HPDE6-E6E7 (cell line): ENCODE measurements around the gene GSC.
"Not testable (repeated sequence)": the region's sequence is repeated elsewhere in the genome, so short reads cannot be mapped to it uniquely, and the experiment has no call there.

Experiments used
- DNase-seq: peaks from one replicate; pipeline ENCODE4 v3.0.0; 2011; ENCODE audit warnings: missing footprints; ENCODE audit errors: extremely low spot score

The GSC gene

GRCh38 chr14:94769391-94770250, at the start of gene GSC:
TSS of gene GSC (minus strand) at chr14:94770113. CDS start at chr14:94770015, 98 bp downstream.
- DNase-seq = no peak

DNA sequence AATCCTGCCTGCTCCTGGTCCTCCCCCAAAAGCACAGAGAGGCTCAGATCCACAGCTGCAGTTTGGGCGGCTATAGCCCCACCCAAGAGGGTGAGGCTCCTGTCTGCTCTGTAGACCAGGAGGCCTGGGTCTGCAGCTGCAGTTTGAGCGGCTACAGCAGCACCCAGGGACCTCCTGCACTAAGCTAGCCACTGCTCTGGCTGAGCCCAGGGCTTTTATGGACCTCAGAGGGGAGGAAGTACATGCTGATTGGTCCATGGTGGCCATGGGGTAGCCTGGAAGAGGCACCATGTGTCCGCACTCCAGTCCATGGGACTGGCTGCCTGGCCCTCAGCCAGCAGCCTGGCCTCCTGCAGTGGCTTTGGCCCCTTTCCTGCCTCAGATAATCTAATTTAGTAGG, 49.6 kb upstream of the GSC start:
- no peak for DNase-seq

GRCh38 chr14:94816113-94816512, 46.2 kb upstream of the GSC start:
- no peak for DNase-seq

DNA sequence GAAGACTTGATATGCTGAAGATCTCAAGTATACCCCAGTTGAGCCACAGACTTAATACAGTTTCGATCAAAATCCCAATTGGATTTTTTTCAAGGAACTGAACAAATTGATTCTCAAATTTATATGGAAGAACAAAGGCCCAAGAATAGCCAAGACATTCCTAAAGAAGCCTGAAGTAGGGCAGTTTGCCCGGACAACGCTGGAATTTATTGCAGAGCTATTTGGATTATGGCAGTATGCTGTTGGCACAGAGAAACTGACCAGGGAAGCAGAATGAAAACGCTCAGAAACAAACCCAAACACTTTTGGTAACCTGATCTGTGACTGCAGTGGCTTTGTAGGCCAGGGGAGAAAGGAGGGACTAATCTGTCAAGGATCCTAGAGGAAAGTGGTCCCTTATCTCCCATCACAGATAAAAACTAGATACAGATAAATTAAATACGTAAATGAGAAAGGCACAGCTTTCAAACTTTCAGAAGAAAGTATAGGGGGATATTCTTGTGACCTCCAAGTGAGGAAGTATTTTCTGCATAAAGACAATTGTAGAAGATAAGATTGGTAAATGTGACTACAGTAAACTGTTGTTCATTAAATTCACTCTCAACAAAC, 35.9 kb upstream of the GSC start:
- no peak for DNase-seq

DNA sequence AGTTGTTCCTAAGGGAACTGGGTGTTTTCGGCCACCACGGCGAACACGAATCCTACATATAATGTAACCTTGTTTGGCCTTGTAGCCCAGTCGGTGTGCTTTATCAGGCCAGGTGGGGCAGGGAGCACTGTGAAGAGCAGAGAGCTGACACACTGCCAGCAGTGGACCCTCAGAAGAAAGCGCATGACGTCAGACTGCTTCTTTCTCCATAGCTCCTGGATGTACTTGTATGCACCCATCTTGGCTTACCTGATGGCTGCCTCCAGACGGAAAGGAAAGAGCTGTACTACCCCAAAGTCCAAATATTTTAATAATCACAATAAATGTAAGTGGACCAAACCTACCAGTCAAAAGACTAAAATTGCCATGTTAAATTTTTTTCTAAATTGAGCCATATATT, 31.3 kb upstream of the GSC start:
- no peak for DNase-seq

DNA sequence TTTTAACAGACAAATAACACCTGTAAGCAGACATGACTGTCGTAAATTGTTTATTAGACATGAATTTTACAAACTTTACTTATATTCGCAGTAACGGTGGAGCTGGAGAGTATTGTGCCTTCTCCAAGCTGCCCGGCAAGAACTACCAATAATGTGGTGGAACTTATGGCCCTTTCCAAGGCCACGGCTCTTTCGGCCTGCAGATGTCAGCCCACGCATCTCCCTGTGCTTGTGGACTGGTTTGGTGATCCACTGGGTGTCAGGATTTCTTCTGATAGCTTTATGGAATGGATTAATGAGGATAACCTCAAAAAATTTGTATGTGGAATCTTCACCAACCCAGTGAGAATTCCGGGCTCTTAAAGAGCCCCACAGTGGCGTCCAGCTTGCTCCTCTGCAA, 30.9 kb upstream of the GSC start:
- not testable (repeated sequence) for DNase-seq

DNA sequence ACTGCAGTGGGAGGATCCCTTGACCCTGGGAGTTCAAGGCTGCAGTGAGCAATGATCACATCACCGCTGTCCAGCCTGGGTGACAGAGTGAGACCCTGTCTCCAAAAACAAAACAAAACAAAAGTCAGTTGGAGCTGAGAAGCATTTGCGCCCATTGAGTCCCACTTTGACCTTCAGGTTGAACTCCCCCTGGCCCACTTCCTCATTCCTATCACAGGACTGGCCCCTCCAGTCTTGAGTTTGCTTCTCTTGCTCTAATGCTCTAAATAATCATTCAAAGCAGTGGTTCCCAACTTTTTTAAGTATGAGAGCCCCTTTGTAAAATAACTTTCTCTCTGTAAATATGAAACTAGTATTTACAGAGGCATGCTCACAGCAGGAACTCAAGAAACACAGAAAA, 28.0 kb upstream of the GSC start:
- DNase-seq = no peak

DNA sequence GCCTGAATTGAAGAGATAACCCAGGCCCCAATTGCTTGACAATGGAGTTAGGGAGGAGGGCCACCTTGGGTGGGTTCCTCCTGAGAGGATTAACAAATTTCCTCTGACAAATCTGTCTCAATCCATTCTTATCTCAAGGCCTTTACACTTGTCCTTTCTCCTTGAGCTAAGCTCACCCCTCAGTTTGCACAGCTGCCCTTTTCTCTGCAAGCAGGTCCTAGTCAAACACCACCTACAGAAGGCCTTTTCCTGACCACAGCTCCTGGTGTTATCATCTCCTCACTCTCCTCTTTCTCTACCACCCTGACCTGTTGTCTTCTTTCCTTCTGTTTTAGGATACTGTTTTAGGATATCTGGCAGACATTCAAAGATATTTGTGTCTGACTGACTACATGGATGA, 26.4 kb upstream of the GSC start:
- no peak for DNase-seq

GRCh38 chr14:94795372-94795771, 25.5 kb upstream of the GSC start:
- no peak for DNase-seq

- DNase-seq = no peak
Measured at GRCh38 chr14:94793901-94794300, 24.0 kb upstream of the GSC start.

DNA sequence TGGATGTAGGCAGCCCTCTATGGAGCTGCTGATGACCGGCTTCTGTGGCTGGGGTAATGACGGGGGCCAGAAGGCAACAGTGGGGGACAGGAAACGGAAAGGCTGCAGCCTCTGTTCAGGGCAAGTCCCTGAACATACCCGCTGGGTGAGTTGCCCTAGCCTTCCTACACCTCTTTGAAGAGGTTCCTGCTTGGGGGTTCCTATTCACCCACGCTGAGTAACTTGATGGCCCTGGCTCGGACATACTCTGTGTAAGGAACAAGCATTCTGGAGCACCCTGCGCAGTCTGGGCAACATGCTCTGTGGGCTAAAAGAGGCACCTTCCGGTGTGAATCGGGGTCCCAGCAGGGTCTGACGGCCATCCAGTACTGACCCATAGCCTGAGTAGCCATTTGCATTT, 17.7 kb upstream of the GSC start:
- no peak for DNase-seq

DNA sequence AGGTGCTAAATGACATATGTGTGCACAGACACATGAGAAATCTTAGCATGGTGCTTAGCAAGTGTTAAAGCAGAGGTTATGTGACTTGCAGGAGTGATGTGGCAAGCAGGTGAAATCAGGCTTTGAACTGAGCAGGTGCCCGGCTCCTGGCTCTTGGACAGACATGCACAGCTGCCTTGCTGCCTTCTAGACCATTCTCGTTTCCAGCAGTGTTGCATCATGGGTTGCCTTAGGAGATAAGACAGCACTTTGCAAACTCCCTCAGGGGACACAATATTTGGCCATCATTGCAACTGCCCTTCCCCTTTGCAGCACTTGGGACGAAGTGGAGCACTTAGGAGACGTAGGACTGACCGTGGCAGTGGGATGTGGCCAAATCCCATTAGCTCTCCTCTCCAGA, 17.2 kb upstream of the GSC start:
- no peak for DNase-seq

- DNase-seq = no peak
Measured at GRCh38 chr14:94780536-94781399, 10.9 kb upstream of the GSC start.

DNA sequence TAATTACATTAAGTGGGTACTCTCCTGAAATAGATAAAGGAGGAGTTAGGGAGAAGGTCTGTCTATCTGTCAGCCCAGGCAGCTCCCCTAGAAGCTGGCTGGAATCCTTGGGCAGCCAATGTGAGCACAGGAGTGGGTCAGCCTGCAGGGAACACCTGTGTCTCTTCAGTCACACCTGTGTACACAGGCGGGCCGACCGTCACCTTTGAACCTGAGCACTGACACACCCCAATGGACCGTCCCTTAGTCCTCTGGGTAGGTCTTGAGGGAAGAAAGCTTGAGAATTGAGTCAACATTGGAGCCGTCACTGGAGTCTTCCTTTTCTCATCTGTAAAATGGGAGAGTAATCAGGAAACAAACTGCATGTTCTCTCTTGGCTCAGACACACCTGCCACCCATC, 9.8 kb upstream of the GSC start:
- DNase-seq = no peak

DNA sequence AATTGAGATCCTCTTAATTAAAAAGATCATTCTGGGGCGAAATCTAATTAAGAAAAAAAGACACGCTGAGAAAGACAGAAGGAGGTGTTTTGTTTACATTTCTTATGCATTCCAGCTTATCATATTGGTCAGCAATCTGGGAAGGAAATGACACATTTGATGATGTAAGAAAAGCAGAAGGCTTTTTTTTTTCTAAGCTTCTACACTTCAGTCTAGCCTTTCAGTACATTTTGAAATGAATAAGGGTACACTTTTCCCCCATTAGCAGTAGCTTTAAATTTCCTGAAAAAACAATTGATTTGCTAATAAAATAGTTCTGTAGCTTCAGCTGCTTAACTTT, 5.9 kb upstream of the GSC start:
- DNase-seq = no peak

DNA sequence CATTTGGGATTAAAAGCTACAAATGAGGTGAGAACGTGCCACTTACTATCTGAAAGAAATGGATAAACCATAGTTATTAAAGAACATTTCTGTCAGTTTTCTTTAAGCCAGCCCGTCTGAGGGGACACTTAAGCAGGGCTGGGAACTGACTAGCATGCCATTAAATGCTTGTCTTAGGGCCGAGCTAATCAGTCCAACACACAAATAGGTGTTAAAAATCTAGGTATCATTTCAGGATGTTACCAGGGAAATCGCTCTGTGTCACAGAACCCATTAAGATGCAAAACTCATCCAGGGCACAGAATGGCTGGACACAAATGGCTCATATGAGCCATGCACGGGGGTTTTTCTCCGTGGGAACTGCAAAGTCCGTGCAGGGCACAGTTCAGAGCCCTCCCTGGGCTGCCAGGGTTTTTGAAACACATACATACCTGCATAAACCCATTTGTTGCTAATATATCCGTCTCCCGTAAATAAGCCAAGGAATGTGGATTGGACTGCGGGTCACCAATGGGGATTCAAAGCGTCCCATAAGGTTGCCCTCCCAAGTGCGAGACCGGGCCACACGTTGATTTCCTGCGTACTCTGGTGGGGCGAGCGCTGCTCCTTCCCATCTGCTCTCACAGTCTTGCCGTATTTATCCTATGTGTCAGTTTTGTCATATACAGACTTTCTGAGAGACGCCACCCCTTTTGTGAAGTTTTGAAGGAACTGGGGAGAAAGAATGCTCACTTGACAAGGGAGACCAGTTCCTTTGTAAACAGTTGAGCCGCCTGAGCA, 5.4 kb upstream of the GSC start:
- DNase-seq = no peak

GRCh38 chr14:94774344-94775090, 4.6 kb upstream of the GSC start:
- DNase-seq = no peak

DNA sequence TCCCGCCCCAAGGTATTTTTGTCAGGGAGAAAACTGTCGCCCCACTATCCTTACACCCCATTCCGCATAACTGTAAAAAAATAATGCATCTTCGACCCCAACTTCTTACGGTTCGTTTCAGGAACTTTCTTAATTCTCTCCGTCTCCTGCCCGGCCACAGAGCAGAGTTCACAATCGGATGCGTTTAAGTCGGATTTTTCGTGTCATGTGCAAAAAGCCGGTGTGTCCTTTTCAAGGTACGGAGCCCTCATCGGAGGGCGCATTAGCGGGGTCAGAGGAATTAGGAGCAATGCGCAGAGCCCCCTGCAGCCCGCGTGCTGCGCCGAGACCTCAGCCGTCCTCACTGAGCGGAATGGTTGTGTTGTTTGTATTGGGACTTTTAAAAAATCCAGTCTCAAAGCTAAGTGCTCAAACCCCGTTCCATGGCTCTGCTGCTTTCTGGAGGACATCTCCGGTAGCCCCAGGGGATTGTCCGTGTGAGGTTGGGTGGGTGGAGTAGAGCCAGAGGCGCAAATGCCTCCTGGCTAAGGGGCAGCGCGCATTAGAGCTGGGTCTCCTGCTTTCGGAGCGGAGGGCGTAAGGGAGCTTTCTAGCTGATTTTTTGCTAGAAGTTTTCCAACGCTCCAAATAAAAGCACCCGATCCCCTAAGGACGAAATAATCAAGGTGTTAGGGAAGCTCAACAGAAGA, 3.9 kb upstream of the GSC start:
- no peak for DNase-seq

DNA sequence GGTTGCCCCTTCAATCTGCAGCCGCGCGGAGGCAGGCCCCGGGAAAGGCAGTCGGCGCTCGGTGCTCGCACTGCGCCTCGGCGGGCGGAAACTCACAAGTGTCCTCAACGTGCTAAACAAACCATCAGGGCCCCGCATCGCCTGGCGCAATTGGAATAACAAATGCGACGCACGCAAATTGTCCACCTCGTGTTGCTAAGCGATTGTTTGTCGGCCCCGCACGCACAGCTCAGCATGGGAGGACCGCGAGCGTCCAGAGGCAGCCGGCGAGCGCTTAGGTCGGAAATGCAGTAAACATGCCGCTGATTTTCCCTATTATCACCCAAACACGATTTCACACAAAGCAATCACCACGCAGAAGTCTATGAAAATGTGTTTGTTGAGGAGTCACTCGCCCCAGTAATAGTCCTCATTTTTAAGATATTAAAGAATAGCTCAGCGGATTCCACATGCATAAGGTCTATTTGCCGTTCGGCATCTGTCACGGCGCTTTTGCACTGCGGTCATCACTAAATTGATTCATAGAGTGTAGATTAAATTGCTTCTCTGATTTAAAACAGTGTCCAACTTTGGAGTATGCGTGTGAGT, 3.2 kb upstream of the GSC start:
- no peak for DNase-seq

GRCh38 chr14:94772548-94772947, 2.6 kb upstream of the GSC start:
- DNase-seq = no peak
